Neural progenitor cell (in vitro differentiated cells): Measurements from ENCODE around the gene PLPP6. TPM values are rescaled to one million over a fixed set of nuclear protein-coding genes. Genes with fewer than 3 reads are reported as not detected.

Experiments
- DNase-seq: peaks from one replicate; pipeline ENCODE4 v3.0.0-alpha.2; 2016; ENCODE audit warnings: low spot score
- H2AFZ ChIP-seq: fragments of 200-600 bp; sonication (generic); replicated peaks from 2 replicates; pipeline ENCODE4 v1.6.1; 2016; ENCODE audit warnings: antibody characterized with exemption
- H3F3A ChIP-seq: fragments of 200-600 bp; sonication (generic); 2 replicates; pipeline ENCODE4 v1.6.1; 2016; ENCODE audit warnings: antibody characterized with exemption, low read depth
- H3K27ac ChIP-seq: fragments of 200-600 bp; sonication (generic); 2 replicates; pipeline ENCODE4 v1.5.1; 2016; ENCODE audit warnings: mild to moderate bottlenecking
- H3K27me3 ChIP-seq: fragments of 200-600 bp; sonication (generic); 2 replicates; pipeline ENCODE4 v1.6.1; 2016; ENCODE audit warnings: mild to moderate bottlenecking, moderate library complexity
- H3K36me3 ChIP-seq: fragments of 200-600 bp; sonication (generic); 2 replicates; pipeline ENCODE4 v1.5.1; 2016
- H3K4me1 ChIP-seq: fragments of 200-600 bp; sonication (generic); 2 replicates; pipeline ENCODE4 v1.6.1; 2016; ENCODE audit warnings: mixed run types
- H3K4me2 ChIP-seq: fragments of 200-600 bp; sonication (generic); 2 replicates; pipeline ENCODE4 v1.6.1; 2016
- H3K4me3 ChIP-seq: fragments of 200-600 bp; sonication (generic); 2 replicates; pipeline ENCODE4 v1.5.1; 2016
- H3K79me2 ChIP-seq: fragments of 200-600 bp; sonication (generic); 2 replicates; pipeline ENCODE4 v1.6.1; 2016; ENCODE audit warnings: low read depth
- H3K9ac ChIP-seq: fragments of 200-600 bp; sonication (generic); 2 replicates; pipeline ENCODE4 v1.6.1; 2016
- H3K9me3 ChIP-seq: fragments of 200-600 bp; sonication (generic); 2 replicates; pipeline ENCODE4 v1.5.1; 2016; ENCODE audit warnings: low read depth
- H4K20me1 ChIP-seq: fragments of 200-600 bp; sonication (generic); 2 replicates; pipeline ENCODE4 v1.6.1; 2016; ENCODE audit warnings: low read depth
- H3K27ac Mint-ChIP-seq: 3 replicates; pipeline ENCODE4 v1.8.0; 2021; ENCODE audit warnings: mixed read lengths
- H3K27me3 Mint-ChIP-seq: 2 replicates; pipeline ENCODE4 v1.8.0; 2022; ENCODE audit warnings: low read depth, mild to moderate bottlenecking, inconsistent platforms, moderate library complexity, mixed read lengths; ENCODE audit not compliant: insufficient read depth
- H3K36me3 Mint-ChIP-seq: 3 replicates; pipeline ENCODE4 v1.8.0; 2021; ENCODE audit warnings: mixed read lengths
- H3K4me1 Mint-ChIP-seq: 3 replicates; pipeline ENCODE4 v1.8.0; 2021; ENCODE audit warnings: mixed read lengths
- H3K4me3 Mint-ChIP-seq: 3 replicates; pipeline ENCODE4 v1.8.0; 2021; ENCODE audit warnings: mild to moderate bottlenecking, moderate library complexity, mixed read lengths
- H3K9me3 Mint-ChIP-seq: 3 replicates; pipeline ENCODE4 v1.8.0; 2020; ENCODE audit warnings: mixed read lengths
- CTCF ChIP-seq: fragments of 200-600 bp; sonication (generic); IDR thresholded peaks from 2 replicates; pipeline ENCODE4 v1.5.1; 2017; ENCODE audit warnings: antibody characterized with exemption, mild to moderate bottlenecking
- EZH2 ChIP-seq: fragments of 200-600 bp; sonication (generic); IDR thresholded peaks from 2 replicates; pipeline ENCODE4 v1.6.1; 2017; ENCODE audit warnings: antibody characterized with exemption, mild to moderate bottlenecking, moderate library complexity
- EZH2phosphoT487 ChIP-seq: fragments of 200-600 bp; sonication (generic); IDR thresholded peaks from 2 replicates; pipeline ENCODE4 v1.6.1; 2017; ENCODE audit warnings: antibody characterized with exemption
- total RNA-seq: library from RNA; depleted of rRNA; stranded (reverse); fragments of >200 nt; gene quantifications from 2 replicates; pipeline ENCODE4 v1.2.3, GENCODE V29; 2015; ENCODE audit warnings: low replicate concordance

Gene PLPP6
- total RNA-seq, 1 donor from 2014 or later: 11.1 TPM

DNA sequence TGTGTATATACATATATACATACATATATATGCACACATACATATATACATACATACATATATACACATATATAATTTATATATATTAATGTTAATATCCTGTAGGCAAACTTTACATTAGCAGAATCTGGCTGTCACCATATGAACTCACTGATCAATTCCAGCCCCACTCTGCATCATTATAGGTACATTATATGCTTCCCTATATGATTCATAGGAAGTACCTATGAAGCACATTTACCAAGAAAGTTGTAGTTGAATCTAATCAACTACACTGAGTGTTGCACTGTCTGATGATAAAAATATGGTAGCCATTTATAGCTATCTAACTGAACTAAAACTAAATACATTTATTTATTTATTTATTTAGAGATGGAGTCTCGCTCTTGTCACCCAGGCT lies 9.6 kb downstream of the PLPP6 start:
- Mint-ChIP-seq H3K4me3 (no peak overlapping the region), H3K36me3 (no peaks in the 10 kb centered on the region), H3K9me3 (no peaks in the 10 kb centered on the region), H3K27ac (no peak overlapping the region), H3K27me3 (no peaks in the 10 kb centered on the region), H3K4me1 (no peaks in the 10 kb centered on the region)
- H3K9ac ChIP-seq: no peak overlapping the region
- no peaks in the 10 kb centered on the region for H3F3A ChIP-seq
- no peaks in the 10 kb centered on the region for H3K79me2 ChIP-seq
- TF ChIP-seq EZH2 (no peak), EZH2phosphoT487 (no peak), CTCF (no peak)
- H3K27ac ChIP-seq: no peak overlapping the region
- no peak for DNase-seq
- no peaks in the 10 kb centered on the region for H4K20me1 ChIP-seq
- H3K4me3 ChIP-seq: no peak overlapping the region
- H3K9me3 ChIP-seq: peaks cover 4% of the 10 kb centered on the region
- H3K27me3 ChIP-seq: peaks cover 13% of the 10 kb centered on the region
- no peaks in the 10 kb centered on the region for H3K36me3 ChIP-seq
- no peak overlapping the region for H3K4me2 ChIP-seq
- no peak overlapping the region for H2AFZ ChIP-seq
- H3K4me1 ChIP-seq: no peaks in the 10 kb centered on the region

GRCh38 chr9:4674783-4675182 lies 12.7 kb downstream of the PLPP6 start:
- TF ChIP-seq CTCF (no peak), EZH2phosphoT487 (no peak)
- no peaks in the 10 kb centered on the region for H3K4me1 ChIP-seq
- peaks cover 2% of the 10 kb centered on the region for H3K9me3 ChIP-seq
- H3K36me3 ChIP-seq: no peaks in the 10 kb centered on the region
- H3K4me2 ChIP-seq: no peak overlapping the region
- DNase-seq: no peak
- no peaks in the 10 kb centered on the region for H4K20me1 ChIP-seq
- no peak overlapping the region for H3K27ac Mint-ChIP-seq
- no peaks in the 10 kb centered on the region for H3K9me3 Mint-ChIP-seq
- H3F3A ChIP-seq: peaks cover 14% of the 10 kb centered on the region
- no peaks in the 10 kb centered on the region for H3K79me2 ChIP-seq
- H3K27me3 Mint-ChIP-seq: no peaks in the 10 kb centered on the region
- no peak overlapping the region for H3K4me3 ChIP-seq
- H3K36me3 Mint-ChIP-seq: no peaks in the 10 kb centered on the region
- H3K4me3 Mint-ChIP-seq: no peak overlapping the region
- no peak overlapping the region for H3K27ac ChIP-seq
- H3K9ac ChIP-seq: no peak overlapping the region
- no peaks in the 10 kb centered on the region for H3K4me1 Mint-ChIP-seq
- H3K27me3 ChIP-seq: no peaks in the 10 kb centered on the region
- no peak overlapping the region for H2AFZ ChIP-seq

DNA sequence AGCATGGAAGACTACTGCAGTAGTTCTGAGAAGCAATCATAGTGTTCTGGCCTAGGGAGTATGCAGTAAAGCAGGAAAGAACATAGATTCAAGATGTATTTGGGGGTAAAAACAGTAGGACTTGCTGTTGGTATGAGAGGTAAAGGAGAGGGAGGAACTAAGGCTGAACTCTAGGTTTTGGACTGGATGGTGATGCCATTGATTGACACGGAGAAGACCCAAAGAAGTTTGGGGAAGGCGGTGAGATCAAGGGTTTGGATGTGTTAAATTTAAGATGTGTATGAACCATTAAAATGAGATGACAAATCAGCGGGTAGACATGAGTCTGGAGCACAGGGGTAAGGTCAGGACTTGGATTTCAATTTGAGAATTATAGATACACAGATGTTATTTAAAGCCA lies 15.3 kb downstream of the PLPP6 start:
- Histone ChIP-seq H3K79me2 (peaks cover 26% of the 10 kb centered on the region), H3F3A (peaks cover 19% of the 10 kb centered on the region), H2AFZ (no peak overlapping the region), H3K4me1 (peaks cover 7% of the 10 kb centered on the region), H4K20me1 (no peaks in the 10 kb centered on the region), H3K27me3 (no peaks in the 10 kb centered on the region), H3K36me3 (no peaks in the 10 kb centered on the region), H3K9me3 (no peaks in the 10 kb centered on the region), H3K4me3 (no peak overlapping the region), H3K27ac (no peak overlapping the region), H3K4me2 (no peak overlapping the region), H3K9ac (no peak overlapping the region)
- H3K27me3 Mint-ChIP-seq: no peaks in the 10 kb centered on the region
- no peak overlapping the region for H3K27ac Mint-ChIP-seq
- no peak for DNase-seq
- TF ChIP-seq EZH2phosphoT487 (no peak), CTCF (no peak), EZH2 (no peak)
- H3K4me1 Mint-ChIP-seq: no peaks in the 10 kb centered on the region
- no peak overlapping the region for H3K4me3 Mint-ChIP-seq
- H3K36me3 Mint-ChIP-seq: no peaks in the 10 kb centered on the region
- no peaks in the 10 kb centered on the region for H3K9me3 Mint-ChIP-seq
